Inflammatory macrophage treated with lipopolysaccharide for 1 hour (primary cell): Measurements from ENCODE around the gene TCEAL7.

Source experiments
- DNase-seq, 2 donors: peaks; one replicate each; pipeline ENCODE4 v3.0.0-alpha.2; 2020 to 2022

The TCEAL7 gene

DNA sequence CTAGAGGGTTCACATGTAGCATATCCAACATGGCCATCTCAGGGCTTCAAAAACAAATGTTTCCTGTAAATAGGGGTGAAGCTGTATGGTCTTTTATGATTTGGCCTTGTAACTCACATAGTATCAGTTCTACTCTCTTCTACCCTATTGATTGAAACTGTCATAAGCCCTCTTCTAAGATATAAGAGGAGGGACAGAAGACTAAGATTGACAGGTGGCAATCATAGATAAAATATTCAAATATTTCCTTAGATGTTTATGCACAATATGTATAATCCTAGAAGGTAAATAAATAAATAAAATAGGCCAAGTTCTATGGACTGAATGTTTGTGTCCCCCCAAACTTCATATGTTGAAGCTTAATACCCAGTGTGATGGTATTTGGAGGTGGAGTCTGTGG is 39.4 kb downstream of the TCEAL7 start:
- no peak for DNase-seq

GRCh38 chrX:103372886-103373285 is 42.8 kb downstream of the TCEAL7 start:
- DNase-seq, result no peak

- no peak for DNase-seq
Observed at GRCh38 chrX:103373581-103373980, 43.5 kb downstream of the TCEAL7 start.

DNA sequence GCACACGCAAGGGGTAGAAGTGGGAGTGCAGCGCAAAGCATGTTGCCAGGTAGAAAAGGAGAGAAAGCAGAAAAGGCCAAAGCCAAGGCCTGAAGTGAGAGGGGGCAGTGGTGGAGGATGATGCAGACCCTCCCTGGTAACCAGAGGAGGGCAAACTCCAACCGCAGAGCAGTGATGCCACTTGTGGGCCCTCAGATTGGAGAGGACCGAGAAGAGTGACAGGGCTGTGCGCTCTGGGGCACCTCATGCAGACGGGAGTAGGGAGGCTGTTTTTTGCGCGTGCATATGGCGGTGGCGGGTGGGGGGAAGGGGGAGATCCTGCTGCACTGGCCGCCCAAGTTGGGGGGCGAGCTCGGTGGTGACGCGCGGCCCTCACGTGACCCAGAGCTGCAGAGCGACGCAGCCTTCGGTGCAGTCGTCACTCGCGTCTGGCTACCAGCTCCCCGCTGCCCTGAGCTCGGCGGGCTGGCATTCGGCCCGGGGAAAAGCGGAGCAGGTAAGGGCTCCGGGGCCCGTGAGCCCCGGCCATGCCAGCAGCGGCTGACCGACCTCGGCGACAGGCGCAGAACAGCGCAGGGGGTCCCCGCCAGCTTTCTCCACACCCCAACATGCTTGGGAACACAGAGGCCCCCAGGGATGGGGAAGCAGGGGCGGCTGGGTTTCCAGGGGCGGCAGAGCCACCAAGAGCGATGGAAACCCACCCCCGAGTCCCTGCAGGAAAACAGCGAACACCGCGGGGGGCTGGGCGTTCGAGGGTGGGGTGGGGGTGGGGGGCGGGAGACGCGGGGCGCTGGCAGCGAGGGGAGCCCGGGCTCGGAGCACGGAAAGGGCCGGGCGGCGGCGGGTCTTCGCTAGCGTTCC is 46.3 kb downstream of the TCEAL7 start, which contains the start of gene BEX3:
BEX3 (plus strand) TSS at position 421 of the 861 bp plus-strand sequence. CDS start 984 bp downstream, outside the sequence.
- DNase-seq, result no peak

DNA sequence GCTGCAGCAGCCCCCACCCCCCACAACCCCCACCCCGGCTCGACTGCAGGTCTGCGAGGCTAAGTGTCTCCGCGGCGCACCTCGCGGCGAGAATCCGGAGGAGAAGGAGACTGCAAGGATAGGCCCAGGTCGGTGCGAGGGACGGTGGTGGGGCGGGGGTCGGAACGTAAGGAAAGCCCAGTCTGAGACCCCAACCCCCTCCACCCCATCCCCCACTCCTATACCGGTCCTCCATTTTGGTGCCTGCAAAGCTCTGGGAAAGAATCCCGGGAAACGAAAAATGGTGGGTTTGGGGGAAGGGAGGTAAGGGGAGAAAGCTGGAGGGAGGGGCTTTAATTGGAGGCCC is 46.9 kb downstream of the TCEAL7 start:
- no peak for DNase-seq

GRCh38 chrX:103378990-103379389 is 49.0 kb downstream of the TCEAL7 start:
- DNase-seq, result no peak
